ENCODE measurements around the gene STX19.

Gene STX19

DNA sequence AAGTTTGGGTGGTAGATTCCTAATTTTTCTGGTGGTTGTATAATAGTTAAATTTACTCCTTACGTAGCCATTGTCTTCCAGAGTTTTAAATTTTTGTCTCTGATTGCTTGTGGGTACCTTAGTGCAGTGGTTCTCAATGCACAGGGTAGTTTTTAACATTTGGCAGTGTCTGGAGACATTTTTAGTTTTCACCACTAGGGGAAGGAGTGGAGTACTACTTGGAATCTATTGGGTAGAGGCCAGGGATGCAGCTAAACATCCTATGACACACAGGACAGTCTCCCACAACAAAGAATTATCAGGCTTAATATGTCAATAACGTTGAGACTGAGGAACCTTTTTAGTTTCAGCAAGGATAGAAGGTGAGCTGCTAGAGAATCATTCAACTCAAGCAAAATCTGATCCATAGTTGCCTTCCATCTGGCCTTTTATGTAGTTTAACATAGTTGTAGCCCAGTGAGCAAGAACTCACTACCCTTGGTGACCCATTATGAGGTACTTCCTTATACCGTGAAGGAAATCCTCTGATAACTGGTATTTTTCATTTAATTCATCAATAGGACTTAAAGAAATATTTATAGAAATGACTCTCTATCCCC, 8.6 kb upstream of the STX19 start:
- no peak for DNase-seq (ENCODE audit: low spot score)

DNA sequence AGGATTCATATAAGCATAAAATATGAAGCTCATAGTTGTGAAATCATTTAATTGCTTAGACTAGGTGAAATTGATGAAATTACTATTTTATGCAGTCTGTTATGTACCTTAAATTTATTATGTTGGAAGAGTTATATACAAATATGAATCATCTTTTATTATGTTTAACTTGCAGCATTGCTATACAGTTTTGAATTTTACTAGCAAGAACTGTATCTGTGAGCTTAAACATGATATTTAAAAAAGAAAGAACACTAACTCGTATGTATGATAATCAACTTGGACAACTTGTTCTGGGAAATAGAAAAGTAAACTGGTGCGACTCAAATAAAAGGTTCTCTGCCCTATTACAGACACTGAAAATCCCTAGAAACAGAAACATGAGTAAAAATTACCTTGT, 1.8 kb downstream of the STX19 start:
- DNase-seq (ENCODE audit: low spot score) = no peak

DNA sequence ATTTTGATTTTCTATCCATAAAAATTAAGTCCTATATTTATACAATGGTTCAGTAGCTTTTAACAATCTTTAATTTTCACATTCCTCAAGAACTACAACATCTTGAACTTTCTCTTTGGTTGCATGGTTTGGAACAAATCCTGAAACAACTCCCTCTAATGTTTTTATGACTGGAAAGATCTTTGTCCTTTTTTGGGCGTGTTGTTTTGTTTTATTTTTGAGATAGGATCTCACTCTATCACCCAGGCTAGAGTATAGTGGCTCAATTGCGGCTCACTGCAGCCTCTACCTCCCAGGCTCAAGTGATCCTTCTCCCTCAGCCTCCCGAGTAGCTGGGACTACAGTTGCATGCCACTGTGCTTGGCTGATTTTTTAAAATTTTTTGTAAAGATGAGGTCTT, 4.0 kb downstream of the STX19 start:
- DNase-seq (ENCODE audit: low spot score) = no peak

DNA sequence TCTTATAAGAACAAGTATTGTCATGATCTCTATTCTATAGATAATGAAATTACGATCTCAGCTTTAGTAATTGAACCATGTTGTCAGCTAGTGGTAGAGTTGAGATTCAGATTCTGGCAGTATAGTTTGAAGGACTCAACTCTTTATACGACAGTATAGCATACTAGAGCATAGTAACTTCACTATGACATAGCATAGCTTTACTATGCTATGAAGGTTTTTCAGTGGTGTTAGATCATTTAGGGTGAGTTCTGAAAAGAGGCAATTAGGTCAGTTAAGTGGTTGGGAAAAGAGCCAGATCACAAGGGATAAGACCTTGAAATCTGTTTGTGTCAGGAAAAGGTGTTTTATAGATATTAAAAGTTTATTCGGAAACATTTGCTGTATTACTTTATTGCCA, 8.1 kb downstream of the STX19 start:
- no peak for DNase-seq (ENCODE audit: low spot score)

DNA sequence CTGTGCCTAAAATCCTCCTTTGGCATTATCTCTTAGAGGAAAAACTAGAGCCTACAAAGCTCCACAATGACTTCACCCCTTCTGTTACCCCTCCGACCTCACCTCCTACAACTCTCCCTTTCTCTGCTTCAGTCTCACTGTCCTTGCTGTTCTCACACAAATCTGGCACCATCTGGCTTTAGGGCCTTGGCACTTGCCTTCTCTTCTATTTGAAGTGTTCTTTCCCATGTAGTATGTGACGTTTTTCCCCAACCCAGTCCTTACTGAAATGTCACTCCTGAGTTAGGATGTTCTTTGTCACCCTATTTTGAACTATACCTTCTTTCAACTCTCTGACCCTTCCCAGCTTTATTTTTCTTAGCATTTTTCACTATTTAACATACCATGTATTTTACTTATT, 8.7 kb downstream of the STX19 start:
- no peak for DNase-seq (ENCODE audit: low spot score)

DNA sequence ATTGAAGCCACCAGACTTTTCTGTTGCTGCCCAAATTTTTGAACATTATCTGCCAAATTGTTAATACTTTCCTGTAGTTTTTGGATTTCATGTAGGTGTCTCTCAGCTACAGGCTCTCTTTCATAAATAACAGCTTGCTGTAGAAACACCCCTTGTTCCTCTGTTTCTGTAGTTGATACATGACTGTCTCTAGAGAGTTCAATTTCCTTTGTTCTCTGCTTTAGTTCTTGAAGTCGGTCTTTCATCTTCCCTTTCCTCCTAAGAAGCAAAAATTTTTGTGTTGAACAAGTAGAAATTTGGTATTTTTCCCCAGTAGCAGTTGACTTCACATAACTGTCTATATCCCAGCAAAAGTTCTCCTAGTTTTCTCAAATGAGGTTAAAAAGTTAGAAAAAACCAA, 13.4 kb downstream of the STX19 start:
- DNase-seq (ENCODE audit: low spot score) = no peak

DNA sequence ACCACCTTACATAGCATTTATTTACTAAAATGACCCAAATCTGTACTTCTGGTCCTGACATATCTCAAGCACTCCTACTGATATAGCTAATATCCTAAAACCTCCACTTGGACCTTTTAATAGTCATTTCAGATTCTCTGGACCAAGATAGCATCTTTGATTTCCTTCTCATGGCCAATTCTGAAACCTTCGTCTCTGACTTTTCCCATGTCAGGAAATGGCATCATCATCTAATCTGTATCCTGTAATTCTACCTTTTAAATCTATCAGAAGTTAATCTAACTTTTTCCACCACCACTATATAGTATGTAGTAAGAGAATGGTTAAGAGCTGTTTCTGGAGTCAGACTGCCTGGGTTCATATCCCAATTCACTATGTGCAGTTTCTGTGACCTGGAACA, 16.2 kb downstream of the STX19 start:
- DNase-seq (ENCODE audit: low spot score) = no peak

DNA sequence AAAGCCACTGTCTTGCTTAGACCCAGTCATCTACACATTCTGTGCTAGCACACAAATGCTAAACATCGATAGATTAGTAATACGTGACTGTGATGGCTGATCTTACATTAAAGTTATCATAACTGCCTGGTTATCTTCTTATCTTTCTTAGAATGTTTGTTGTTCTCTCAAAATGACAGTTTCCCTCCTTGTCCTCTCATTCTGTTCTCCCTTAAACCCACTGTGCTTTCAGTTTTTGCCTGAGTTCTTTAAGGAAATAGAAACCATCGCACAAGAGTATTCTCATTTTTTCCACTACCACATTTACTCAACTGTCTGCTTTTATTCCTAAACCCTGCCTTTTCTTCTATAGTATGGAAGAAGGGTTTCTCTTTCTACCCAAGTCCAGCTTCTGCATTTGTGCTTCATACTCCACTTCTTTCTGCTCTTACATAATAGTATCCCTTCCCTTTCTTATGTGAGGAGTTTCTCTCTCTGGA, 17.1 kb downstream of the STX19 start:
- DNase-seq (ENCODE audit: low spot score) = no peak

DNA sequence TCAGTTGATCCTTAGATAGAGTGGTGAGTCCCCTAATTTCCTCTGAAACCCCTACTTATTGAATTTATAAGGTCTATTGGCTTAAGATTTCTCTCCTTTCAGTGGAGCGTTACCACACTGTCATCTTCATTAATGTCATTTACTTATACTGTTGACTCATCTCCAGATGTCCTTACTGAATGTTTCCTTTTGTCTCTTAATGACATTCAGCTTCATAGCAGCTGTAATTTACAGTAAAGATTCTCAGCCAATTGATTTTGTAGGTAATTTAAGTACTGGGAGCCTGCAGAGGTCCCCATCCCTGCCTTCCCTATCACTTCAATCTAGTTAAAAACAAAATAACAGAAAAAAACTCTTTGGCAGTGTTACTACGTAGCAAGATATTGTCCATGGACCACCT, 18.8 kb downstream of the STX19 start:
- no peak for DNase-seq (ENCODE audit: low spot score)

DNA sequence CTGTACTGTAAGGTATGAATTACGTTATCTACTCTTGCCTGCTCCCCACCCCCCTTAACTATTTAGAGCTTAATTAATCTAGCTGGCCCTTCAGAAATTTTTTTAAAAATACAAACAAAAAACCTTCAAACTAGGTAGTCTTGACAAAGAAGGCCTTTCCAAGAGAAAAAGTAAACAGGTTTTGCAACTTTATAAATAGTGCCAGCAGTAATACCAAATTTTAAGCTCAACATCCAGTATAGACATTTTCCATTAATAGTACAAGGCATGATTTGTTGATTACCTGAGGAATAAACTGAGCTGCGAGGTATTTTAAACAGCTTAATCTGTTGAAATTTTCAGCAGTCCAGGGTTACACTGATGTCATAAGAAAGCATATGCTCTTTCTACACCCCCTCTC, 20.1 kb downstream of the STX19 start:
- no peak for DNase-seq (ENCODE audit: low spot score)

DNA sequence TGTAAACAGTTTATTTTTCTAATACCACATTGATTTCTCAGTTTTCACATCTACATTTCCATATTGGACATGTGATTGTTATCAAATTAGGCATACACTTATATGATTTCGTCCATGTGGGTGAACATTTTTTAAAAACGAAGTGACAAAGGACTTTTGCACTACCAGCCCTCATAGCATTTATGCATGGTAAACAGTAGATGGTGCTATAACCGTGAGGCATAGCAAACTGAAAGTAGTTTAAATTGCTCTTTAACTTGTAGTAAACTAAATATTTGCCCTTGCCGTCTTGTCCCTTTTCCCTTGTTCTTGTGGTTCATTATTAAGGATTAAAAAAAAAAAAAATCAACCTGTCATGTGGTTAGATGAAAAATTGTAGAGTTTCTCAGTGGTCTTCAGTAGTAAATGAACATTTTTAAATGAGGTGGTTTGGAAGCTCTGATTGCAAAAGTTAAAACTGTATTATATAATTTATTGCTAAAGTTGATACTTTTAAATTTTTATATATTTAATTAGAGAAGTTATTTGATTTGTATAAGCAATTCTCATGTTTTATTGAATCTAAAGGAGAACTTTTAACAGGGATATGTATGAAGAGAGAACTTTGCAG, 24.0 kb downstream of the STX19 start:
- peak; percentile 48 for DNase-seq (ENCODE audit: low spot score)

DNA sequence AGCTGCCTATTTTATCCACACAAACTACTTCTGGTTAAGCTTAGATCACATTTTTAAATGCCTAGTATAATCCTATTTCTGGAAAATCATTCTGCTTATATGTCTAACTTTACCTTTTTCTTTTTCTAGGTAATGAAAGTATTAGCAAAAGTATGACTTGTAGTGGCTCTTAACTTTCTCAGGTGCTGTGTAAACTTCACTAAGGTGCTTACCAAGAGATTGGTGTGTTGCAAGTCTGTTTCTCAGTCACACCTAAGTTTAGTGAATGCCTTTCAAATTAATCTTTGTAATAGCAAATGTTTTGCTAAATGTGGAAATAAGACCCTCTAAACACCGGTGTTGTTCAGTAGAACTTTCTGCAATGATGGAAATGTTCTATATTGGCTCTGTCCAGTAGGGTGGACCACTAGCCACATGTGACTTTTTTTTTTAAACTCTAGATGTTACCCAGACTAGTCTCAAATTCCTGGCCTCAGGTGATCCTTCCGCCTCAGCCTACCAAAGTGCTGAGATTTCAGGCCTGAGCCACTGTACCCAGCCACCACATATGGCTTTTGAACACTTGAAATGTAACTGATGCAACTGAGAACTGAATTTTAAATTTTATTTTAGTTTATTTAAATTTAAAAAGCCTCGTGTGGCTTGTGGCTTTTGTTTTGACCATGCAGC, 26.4 kb downstream of the STX19 start:
- DNase-seq (ENCODE audit: low spot score) = no peak

DNA sequence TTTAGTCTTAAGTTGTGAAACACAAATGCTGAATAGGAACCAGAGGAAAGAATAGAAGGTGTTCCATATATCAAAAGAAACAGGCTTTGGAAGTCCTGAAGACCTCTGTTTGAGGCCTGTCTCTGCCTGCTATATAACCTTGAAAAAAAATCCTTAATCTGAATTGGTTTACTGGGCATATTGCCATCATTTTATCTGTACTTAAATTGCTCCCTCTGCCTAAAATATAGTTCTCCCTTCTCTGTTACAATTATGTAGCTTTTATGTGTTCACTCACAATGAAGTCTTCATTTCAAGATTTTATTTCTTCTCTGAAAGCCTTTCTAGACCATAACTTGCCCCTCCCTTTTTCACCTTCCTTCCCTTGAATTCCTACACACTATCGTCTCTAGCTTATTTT, 27.2 kb downstream of the STX19 start:
- no peak for DNase-seq (ENCODE audit: low spot score)

DNA sequence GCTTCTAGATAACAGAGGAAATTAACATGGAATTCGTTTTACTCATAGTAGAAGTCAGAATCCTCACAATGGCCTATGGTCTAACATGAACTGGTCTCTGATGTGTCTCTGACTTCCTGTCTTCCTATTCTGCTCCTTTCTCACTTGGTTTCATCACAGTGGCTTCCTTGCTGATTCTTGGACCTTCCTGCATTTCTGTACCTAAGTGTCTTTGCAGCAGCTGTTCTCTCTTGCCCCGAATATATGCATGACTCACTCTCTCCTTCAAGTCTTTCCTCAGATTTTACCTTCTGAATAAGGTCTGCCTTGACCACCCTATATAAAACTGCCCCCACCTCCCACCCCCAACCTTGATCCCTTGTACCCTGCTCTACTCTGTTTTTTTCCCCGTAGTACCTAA, 34.3 kb downstream of the STX19 start:
- no peak for DNase-seq (ENCODE audit: low spot score)

DNA sequence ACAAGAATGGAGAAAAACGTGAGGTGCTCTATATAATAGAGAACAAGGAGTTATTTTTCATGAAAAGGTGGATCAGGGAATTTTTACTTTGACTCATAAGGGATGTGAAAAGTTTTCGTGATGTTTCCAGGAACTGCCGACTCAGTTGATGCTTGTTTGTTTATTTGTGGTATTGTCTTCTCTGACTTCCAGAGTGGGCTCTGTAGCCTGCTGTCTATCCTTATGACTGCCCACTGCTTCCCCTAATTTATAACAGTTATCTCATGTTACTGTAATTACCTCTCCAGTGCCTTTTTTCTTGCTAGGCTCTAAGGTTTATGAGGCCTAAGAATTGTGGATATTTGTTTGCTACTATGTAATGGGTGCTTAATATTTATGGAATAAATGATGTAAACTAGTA, 36.2 kb downstream of the STX19 start:
- DNase-seq (ENCODE audit: low spot score) = no peak

DNA sequence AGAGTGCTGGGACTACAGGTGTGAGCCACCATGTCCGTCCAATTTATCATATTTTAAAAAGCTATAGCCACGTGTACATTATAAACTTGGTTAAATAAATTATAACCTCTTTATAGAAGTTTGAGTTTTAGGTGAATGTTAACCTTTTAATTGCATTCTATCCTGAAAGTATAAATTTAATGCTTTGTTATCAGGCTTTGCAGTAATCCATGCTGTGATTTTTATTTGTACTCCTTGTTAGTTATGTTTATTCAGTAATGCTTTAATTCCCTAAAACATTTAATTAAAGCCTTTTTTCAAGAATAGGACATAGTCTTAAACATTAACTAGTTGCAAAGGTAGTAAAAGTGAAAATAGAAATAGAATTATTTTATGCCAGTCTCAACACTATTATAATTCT, 36.8 kb downstream of the STX19 start:
- DNase-seq (ENCODE audit: low spot score) = no peak

DNA sequence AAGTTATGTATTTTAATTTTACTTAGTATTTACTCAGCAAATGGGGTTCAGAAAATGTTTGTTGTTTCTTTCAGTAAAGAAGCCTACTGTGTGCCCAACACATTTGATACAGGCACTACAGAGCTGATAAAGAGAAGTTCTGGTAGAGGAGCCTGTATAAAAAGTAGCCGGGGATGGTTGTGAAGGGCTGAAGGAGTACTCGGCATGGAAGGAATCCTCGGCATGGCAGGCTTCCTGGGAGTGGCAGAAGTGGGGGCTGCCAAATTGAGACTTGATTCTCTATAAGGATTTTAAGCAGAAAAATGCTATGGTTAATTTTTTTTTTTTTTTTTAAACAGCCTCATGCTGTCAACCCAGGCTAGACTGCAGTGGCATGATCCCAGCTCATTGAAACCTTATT, 39.2 kb downstream of the STX19 start:
- DNase-seq (ENCODE audit: low spot score) = no peak

DNA sequence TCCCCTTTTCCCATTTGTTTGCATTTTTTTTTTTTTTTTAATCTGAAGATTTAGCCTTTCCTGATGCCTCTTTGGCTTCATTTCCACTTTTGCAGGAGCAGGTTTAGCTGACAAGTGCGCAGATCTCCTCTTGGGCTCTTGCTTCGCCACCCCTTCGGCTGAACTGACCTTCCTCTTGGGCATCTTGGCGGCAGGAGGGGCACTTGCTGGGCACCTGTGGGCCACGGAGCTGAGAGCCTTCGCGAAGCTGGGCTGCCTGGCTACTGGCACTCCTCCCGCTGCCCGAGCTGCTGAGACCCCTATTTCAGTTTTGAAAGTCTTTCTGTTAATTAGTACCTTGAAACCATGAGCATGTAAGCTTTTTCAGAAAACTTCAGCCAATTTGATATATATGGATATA, 39.6 kb downstream of the STX19 start:
- DNase-seq (ENCODE audit: low spot score) = no peak

DNA sequence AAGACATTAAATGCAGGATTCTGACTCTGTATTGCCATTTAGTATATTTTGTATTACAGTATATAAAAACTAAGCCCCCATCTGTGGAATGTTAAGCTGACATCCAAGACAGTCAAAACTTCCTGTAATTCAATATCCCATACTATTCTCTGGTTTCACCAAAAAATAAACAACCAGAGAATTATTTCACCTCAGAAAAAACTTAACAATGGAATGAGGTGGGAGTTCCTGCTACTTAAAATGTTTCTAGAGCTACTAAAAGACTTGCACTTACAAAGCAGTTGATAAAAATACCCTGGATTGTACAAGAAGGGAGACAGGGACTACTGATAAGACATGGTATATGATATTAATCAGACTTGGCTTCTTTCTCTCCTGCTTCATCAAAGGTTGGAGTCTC, 40.1 kb downstream of the STX19 start:
- no peak for DNase-seq (ENCODE audit: low spot score)

DNA sequence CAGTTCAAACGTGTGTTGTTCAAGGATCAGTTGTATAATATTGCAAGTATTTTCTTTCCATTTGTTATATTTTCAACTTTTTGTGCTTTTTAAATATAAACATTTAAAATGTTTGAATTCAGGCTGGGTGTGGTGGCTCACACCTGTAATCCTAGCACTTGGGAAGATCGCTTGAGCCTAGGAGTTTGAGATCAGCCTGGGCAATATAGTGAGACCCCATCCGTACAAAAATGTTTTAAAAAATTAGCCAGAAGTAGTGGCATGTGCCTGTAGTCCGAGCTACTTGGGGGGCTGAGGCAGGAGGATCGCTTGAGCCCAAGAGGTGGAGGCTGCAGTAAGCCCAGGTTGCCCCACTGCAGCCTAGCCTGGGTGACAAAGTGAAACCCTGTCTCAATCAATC, 43.8 kb downstream of the STX19 start:
- DNase-seq (ENCODE audit: low spot score) = no peak

DNA sequence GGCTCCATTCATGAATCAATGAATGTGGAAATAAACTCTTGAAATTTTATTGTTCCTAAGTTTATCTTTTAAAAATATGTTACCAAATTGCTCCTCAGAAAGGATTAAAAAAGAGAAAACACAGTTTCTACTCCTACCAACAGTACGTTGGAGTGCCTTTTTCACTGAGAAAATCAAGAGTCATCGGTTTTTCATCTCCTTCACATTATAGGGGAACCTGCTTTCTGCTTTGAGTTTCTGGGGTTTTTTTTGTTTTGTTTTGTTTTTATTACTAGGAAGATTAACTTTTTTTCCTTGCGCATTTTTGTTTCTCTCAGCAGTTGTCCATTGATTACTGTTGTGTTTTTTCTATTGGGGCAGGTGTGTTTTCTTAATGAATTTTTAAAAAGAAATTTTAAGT, 45.0 kb downstream of the STX19 start:
- no peak for DNase-seq (ENCODE audit: low spot score)

DNA sequence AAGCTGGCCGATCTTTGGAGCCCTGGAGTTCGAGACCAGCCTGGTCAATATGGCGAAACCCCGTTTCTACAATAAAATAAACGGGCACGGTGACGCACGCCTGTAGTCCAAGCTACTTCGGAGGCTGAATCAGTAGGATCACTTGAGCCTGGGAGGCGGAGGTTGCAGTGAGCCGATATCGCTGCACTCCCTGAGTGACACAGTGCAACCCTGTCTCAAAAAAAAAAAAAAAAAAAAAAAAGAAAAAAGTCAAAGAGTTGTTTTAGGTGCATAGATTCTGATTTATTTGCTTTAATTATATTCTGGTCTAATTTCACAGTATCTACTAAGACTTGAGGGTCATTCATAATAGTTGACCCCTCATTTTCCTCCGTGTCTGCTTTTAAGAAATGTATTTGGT, 46.7 kb downstream of the STX19 start:
- no peak for DNase-seq (ENCODE audit: low spot score)

DNA sequence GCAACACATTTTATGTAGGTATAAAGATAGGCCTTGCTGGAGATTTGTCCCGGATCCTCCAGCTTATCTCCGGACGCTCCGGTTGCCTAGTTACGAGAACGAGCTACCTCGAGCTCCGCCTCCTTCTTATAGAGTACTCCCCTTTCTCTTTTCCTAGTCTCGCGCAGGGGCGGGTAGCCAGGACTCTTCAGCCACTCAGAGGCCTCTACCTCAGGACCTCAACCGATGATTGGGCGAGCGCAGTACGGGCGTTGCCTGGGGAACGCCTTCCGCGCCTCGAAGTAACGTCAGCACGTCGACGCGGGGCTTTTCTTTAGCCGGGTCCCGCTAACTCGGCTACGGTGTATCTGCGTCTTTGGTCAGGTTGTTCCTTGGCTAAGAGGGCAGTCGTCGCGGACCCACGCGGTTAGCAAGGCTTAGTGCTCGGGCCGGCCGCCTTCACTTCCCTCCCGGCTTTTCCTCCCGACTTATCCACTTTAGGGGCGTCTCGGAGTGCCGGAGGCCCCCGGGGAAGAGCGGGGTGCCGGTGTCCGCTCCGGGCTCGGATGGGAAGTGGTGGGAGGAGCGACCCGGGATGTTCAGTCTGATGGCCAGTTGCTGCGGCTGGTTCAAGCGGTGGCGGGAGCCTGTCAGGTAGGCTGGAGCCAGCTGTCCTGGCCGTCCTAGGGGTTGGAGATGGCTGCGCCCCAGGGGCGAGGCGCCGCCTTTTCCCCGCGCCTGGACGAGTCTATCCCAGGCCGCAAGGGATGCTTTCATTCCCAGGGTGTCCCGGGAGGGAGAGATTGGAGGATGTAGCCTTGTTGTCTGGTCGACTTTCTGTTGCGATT, 48.3 kb downstream of the STX19 start, which contains the start of gene ARL13B:
Gene ARL13B, plus strand, starts transcription at position 306 of the 827 bp plus-strand sequence. Its CDS starts 269 bp downstream, at position 575.
- DNase-seq (ENCODE audit: low spot score) = peak; percentile 93

All from CD4-positive, alpha-beta T cell treated with Interleukin-6 at 100 ng/mL for 8 hours (primary cell).